GM18502 (cell line): ENCODE measurements around the gene MAD2L1BP.
"Not testable (repeated sequence)": the region's sequence is repeated elsewhere in the genome, so short reads cannot be mapped to it uniquely, and the experiment has no call there.

ENCODE experiments used
- ATAC-seq: cut with Tn5 transposase; IDR thresholded peaks from one replicate; pipeline ENCODE4 v1.9.1; 2021; ENCODE audit warnings: mild to moderate bottlenecking; ENCODE audit not compliant: unreplicated experiment, poor library complexity

MAD2L1BP gene

GRCh38 chr6:43625393-43625992 lies 10.1 kb upstream of the MAD2L1BP start:
- no peak for ATAC-seq

DNA sequence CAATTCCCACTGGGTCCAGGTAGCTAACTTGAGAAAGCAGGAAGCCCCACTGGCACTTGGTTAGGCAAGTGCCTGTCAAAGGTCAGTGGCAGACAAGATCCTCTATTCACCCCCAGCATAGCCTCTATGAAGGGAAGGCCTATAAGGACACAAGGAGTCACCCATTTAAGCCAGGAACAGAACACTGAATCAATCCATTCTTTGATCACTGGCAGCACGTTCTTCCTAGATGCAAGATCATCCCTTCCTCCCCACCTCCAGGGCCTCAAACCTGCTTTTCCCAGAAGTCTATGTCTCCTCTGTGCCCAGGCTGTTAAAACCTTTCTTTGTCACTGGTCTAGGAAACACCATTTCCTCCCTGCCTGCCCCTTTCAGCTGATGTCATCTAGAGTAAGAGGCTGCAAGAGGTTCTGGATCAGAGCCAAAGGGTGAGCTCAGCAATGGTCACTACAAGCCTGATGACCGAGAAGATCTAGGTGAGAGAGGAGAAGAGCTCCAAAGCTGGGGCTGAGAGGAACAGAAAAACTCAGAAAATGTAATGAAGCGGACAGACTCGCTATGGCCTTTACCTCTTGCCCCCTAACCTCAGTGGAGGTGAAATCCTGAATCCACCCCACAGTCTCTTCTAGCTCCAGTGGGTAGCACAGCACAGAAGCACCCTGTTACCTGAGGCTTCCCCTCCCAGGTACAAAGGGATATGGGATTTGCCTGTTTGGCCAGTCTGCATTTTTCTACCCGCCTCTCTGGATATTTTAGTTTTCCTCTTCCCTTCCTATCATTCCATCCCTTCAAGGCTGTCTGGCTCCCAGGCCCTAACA lies 8.4 kb upstream of the MAD2L1BP start:
- ATAC-seq = no peak

DNA sequence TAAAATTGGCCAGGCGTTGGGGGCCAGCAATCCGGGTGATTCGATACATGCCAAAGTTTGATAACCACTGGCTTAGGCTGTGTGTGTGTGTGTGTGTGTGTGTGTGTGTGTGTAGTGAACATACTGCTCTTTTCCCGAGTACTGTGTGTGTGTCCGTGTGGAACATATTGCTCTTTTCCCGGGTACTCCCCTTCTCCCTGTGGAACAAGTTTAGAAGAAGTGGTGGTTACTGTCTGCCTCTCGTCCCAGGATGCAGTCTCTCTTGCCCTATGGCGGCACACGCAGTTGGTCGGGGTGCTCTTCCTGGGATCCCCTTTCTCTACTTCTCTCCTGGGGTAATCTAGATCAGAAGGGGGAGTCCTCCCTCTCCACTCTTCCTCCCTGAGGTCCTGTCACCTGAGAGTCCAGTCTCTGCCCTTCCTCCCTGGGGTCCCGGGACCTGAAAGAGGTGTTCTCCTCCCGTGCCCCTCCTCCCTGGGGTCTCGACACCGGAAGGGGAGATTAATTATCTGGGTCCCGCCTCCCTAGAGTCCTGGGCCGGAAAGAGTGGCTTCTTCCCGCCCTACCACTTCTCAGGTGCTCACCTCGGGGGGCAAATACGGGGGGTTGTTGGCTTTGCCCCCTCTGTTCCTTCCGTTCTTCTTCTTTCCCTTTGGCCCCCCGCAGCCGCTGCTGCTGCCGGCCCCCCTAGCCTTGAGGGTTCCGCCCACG lies 7.1 kb upstream of the MAD2L1BP start:
- peak; percentile 18 for ATAC-seq

- peak; percentile 80 for ATAC-seq
Measured at GRCh38 chr6:43629104-43629504, 6.5 kb upstream of the MAD2L1BP start, which contains the start of gene GTPBP2. Gene GTPBP2 (minus strand): TSS chr6:43629264. CDS start chr6:43629162, 102 bp downstream.

GRCh38 chr6:43629505-43630300 lies 5.9 kb upstream of the MAD2L1BP start:
- peak; percentile 67 for ATAC-seq

DNA sequence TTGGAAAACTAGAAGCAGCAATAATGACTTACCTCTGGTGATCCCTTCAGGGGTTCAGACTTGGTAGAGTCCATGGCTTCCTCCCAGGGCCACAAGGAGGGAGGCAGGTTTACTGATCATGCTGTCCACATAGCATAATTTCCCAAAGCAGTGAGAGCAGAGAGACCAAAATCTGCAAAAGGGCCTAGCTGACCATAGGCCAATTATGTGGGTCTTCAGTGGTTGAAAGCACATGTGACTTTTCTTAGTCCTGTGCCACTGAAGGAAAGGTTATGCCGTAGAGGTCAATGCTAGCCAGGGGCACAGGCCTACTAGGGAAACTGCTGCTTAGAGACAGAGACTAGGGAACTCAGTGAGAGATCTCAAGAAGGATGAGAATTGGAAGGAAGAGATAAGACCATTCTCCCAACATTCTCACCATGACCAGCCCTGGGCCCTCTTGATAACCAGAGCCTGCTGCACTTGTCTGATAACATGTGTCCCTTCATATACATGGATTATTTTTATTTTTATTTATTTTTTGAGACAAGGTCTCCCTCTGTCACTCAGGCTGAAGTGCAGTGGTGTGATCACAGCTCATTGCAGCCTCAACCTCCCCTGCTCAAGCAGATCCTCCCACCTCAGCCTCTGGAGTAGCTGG lies 4.5 kb upstream of the MAD2L1BP start:
- no peak for ATAC-seq

GRCh38 chr6:43633002-43633401 lies 2.6 kb upstream of the MAD2L1BP start:
- not testable (repeated sequence) for ATAC-seq

DNA sequence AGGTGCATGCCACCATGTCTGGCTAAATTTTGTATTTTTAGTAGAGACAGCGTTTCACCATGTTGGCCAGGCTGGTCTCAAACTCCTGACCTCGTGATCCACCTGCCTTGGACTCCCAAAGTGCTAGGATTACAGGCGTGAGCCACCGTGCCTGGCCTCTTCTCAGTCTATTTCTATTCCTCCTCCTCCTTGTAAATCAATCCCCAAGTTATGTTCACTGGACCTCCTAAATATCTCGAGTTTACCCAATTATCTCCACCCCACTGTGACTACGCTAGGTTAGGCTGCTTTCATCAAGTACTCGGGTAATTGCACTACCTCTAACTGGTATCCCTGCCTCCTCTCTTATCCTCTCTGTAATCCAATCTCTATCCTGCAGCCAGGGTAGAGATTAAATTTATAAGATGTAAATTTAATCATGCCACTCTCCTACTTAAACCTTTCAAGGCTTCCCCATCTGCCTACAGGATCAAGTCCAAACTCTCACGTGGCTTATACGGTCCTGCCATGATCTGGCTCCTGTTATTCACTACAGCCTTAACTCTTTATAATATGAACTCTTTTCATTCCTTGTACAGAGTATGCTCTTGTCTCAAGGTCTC lies 837 bp upstream of the MAD2L1BP start:
- ATAC-seq = no peak

DNA sequence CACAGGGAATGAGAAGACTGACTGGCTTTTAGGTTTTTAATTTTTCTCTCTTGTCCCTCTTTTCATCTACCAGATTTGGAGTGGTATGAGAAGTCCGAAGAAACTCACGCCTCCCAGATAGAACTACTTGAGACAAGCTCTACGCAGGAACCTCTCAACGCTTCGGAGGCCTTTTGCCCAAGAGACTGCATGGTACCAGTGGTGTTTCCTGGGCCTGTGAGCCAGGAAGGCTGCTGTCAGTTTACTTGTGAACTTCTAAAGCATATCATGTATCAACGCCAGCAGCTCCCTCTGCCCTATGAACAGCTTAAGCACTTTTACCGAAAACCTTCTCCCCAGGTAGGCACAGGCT lies 644 bp downstream of the MAD2L1BP start:
- no peak for ATAC-seq

DNA sequence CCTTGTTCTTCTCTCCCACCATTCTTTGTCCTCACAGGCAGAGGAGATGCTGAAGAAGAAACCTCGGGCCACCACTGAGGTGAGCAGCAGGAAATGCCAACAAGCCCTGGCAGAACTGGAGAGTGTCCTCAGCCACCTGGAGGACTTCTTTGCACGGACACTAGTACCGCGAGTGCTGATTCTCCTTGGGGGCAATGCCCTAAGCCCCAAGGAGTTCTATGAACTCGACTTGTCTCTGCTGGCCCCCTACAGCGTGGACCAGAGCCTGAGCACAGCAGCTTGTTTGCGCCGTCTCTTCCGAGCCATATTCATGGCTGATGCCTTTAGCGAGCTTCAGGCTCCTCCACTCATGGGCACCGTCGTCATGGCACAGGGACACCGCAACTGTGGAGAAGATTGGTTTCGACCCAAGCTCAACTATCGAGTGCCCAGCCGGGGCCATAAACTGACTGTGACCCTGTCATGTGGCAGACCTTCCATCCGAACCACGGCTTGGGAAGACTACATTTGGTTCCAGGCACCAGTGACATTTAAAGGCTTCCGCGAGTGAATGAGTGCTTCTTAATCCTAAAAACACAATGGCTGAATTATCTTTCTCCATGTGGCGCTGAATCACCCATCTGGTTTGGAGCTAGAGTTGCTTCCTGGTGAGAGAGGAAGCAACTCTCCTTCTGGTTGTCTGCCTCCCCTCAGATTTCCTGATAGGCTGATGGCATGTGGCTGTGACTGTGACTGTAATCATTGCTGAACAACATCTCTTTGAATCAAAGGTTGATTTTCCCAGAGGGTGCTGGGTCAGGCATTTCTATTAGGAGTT lies 4.6 kb downstream of the MAD2L1BP start:
- no peak for ATAC-seq

GRCh38 chr6:43644940-43645612 lies 9.4 kb downstream of the MAD2L1BP start, which contains the start of gene RSPH9:
Gene RSPH9 (plus strand): TSS chr6:43645036. CDS start chr6:43645099, 63 bp downstream.
- peak; percentile 78 for ATAC-seq

- ATAC-seq = peak; percentile 19
Measured at GRCh38 chr6:43645613-43645964, 9.9 kb downstream of the MAD2L1BP start.

DNA sequence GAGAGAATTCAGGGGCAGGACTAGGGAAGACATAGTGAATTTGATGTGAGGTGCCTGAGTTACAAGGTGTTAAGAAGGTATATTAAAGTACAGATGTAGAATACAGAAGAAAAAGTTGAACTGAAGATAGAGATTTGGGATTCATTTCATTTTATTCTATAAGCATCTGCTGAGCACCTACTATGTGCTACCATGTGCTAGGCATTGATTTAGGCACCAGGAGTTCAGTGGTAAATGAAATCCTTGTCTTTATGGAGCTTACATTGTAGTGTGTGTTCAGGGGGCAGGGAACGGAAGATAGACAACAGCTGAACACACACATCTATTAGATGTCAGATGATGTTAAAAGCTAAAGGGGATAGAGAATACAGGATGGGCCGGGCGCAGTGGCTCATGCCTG lies 12.0 kb downstream of the MAD2L1BP start:
- no peak for ATAC-seq

- ATAC-seq = no peak
Measured at GRCh38 chr6:43648248-43648647, 12.6 kb downstream of the MAD2L1BP start.

- ATAC-seq = not testable (repeated sequence)
Measured at GRCh38 chr6:43652822-43653221, 17.2 kb downstream of the MAD2L1BP start.

DNA sequence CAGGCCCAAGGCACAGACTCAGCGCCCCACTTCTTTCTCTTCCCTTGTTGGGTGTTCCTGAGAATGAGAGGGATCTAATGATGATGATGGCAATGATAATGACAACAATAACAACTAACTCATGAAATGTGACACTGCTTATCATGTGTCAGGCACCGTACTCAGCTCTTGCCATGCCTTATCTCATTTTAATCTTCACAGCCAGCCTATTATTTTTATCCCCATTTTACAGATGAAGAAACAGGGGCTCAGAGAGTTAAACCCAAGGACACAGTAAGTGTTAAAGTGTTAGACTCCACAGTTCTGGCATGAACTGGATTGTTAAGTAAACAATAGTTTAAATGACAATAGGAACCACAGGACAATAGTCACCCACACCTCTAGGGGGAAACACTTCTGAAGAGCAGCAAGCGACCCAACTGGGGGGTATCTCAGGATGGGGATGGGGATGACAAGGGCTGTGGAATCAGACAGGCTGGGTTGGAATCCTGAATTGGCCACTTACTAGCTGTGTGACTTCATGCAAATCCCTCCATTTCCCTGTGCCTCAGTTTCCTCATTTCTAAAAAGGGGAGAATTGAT lies 21.7 kb downstream of the MAD2L1BP start:
- ATAC-seq = no peak

DNA sequence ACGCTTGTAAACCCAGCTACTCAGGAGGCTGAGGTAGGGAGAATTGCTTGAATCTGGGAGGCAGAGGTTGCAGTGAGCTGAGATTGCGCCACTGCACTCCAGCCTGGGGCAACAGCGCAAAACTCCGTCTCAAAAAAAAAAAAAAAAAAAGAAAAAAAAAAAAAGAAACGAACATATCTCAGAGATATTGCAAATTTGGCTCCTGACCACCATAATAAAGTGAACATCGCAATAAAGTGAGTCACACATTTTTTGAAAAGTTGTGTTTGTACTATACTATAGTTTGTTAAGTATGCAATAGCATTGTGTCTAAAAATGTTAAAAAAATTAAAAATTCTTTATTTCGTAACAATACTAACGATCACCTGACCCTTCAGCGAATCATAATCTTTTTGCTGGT lies 22.5 kb downstream of the MAD2L1BP start:
- ATAC-seq = no peak

DNA sequence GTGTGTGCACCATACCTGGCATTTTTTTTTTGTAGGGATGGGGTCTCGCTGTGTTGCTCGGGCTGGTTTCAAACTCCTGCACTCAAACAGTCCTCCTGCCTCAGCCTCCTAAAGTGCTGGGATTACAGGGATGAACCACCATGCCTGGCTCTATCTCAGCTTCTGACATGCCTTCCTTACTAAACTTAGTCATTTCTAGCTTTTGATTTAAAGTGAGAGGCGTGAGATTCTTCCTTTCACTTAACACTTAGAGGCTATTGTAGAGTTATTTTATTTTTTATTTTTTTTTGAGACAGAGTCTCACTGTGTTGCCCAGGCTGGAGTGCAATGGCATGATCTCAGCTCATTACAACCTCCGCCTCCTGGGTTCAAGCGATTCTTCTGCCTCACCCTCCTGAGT lies 27.3 kb downstream of the MAD2L1BP start:
- ATAC-seq = not testable (repeated sequence)
